ENCODE data around the gene IMPG2. TPM values are rescaled to one million over a fixed set of nuclear protein-coding genes. Genes with fewer than 3 reads are reported as not detected.

IMPG2 gene
- total RNA-seq, 3 donors from 2014 or later: 0.03 to 0.05 (median 0.05) TPM

- Mint-ChIP-seq H3K4me1 (ENCODE audit: low read depth) (no peaks in the 10 kb centered on the region), H3K4me3 (no peak overlapping the region), H3K36me3 (ENCODE audit: insufficient read depth) (peaks cover 5% of the 10 kb centered on the region), H3K27me3 (ENCODE audit: low read depth) (no peaks in the 10 kb centered on the region), H3K9me3 (peaks cover 4% of the 10 kb centered on the region)
- DNase-seq (no peak), ATAC-seq (no peak)
These were observed 54.3 kb downstream of the IMPG2 start for GRCh38 chr3:101266071-101266470.

GRCh38 chr3:101262393-101263240 lies 57.8 kb downstream of the IMPG2 start:
- Mint-ChIP-seq H3K4me1 (ENCODE audit: low read depth) (no peaks in the 10 kb centered on the region), H3K36me3 (ENCODE audit: insufficient read depth) (peaks cover 7% of the 10 kb centered on the region)

GRCh38 chr3:101261506-101261905 lies 58.9 kb downstream of the IMPG2 start:
- no peaks in the 10 kb centered on the region for H3K4me1 Mint-ChIP-seq (ENCODE audit: low read depth)
- DNase-seq (no peak), ATAC-seq (no peak)
- H3K4me3 Mint-ChIP-seq: no peak overlapping the region
- H3K36me3 Mint-ChIP-seq (ENCODE audit: insufficient read depth): peaks cover 9% of the 10 kb centered on the region
- H3K9me3 Mint-ChIP-seq: peaks cover 4% of the 10 kb centered on the region
- no peaks in the 10 kb centered on the region for H3K27me3 Mint-ChIP-seq (ENCODE audit: low read depth)

More at GRCh38 chr3:101262393-101263240, 57.8 kb downstream of the IMPG2 start:
- Mint-ChIP-seq H3K4me3 (no peak overlapping the region), H3K27me3 (ENCODE audit: low read depth) (no peaks in the 10 kb centered on the region), H3K9me3 (peaks cover 4% of the 10 kb centered on the region)
- DNase-seq: no peak
- ATAC-seq: no peak

- Mint-ChIP-seq H3K9me3 (peaks cover 4% of the 10 kb centered on the region), H3K4me1 (ENCODE audit: low read depth) (no peaks in the 10 kb centered on the region), H3K4me3 (no peak overlapping the region), H3K27me3 (ENCODE audit: low read depth) (no peaks in the 10 kb centered on the region), H3K36me3 (ENCODE audit: insufficient read depth) (peaks cover 15% of the 10 kb centered on the region)
- ATAC-seq (no peak), DNase-seq (no peak)
These were observed 60.7 kb downstream of the IMPG2 start for GRCh38 chr3:101259485-101260341.

- ATAC-seq (no peak), DNase-seq (no peak)
- Mint-ChIP-seq H3K9me3 (no peaks in the 10 kb centered on the region), H3K36me3 (ENCODE audit: insufficient read depth) (peaks cover 14% of the 10 kb centered on the region), H3K4me3 (no peak overlapping the region), H3K4me1 (ENCODE audit: low read depth) (no peaks in the 10 kb centered on the region), H3K27me3 (ENCODE audit: low read depth) (no peaks in the 10 kb centered on the region)
These were observed 63.9 kb downstream of the IMPG2 start for GRCh38 chr3:101256511-101256910.

- no peaks in the 10 kb centered on the region for H3K27me3 Mint-ChIP-seq (ENCODE audit: low read depth)
- no peaks in the 10 kb centered on the region for H3K9me3 Mint-ChIP-seq
- H3K36me3 Mint-ChIP-seq (ENCODE audit: insufficient read depth): peaks cover 14% of the 10 kb centered on the region
- no peaks in the 10 kb centered on the region for H3K4me1 Mint-ChIP-seq (ENCODE audit: low read depth)
- no peak overlapping the region for H3K4me3 Mint-ChIP-seq
- ATAC-seq (no peak), DNase-seq (no peak)
These were observed 64.9 kb downstream of the IMPG2 start for GRCh38 chr3:101255441-101255840.

GRCh38 chr3:101253396-101253795 lies 67.0 kb downstream of the IMPG2 start:
- no peak overlapping the region for H3K4me3 Mint-ChIP-seq
- no peaks in the 10 kb centered on the region for H3K27me3 Mint-ChIP-seq (ENCODE audit: low read depth)
- ATAC-seq: no peak
- H3K4me1 Mint-ChIP-seq (ENCODE audit: low read depth): no peaks in the 10 kb centered on the region
- peaks cover 18% of the 10 kb centered on the region for H3K36me3 Mint-ChIP-seq (ENCODE audit: insufficient read depth)
- no peaks in the 10 kb centered on the region for H3K9me3 Mint-ChIP-seq
- DNase-seq: no peak

GRCh38 chr3:101252945-101253344 lies 67.4 kb downstream of the IMPG2 start:
- H3K27me3 Mint-ChIP-seq (ENCODE audit: low read depth): no peaks in the 10 kb centered on the region
- no peaks in the 10 kb centered on the region for H3K9me3 Mint-ChIP-seq
- no peaks in the 10 kb centered on the region for H3K4me1 Mint-ChIP-seq (ENCODE audit: low read depth)
- H3K36me3 Mint-ChIP-seq (ENCODE audit: insufficient read depth): peaks cover 20% of the 10 kb centered on the region
- no peak overlapping the region for H3K4me3 Mint-ChIP-seq
- no peak for ATAC-seq
- no peak for DNase-seq

GRCh38 chr3:101252307-101252706 lies 68.1 kb downstream of the IMPG2 start:
- no peak for DNase-seq
- no peaks in the 10 kb centered on the region for H3K27me3 Mint-ChIP-seq (ENCODE audit: low read depth)
- ATAC-seq: no peak
- peaks cover 20% of the 10 kb centered on the region for H3K36me3 Mint-ChIP-seq (ENCODE audit: insufficient read depth)
- no peaks in the 10 kb centered on the region for H3K4me1 Mint-ChIP-seq (ENCODE audit: low read depth)
- H3K9me3 Mint-ChIP-seq: no peaks in the 10 kb centered on the region
- no peak overlapping the region for H3K4me3 Mint-ChIP-seq

GRCh38 chr3:101251441-101251840 lies 68.9 kb downstream of the IMPG2 start:
- no peak for ATAC-seq
- no peaks in the 10 kb centered on the region for H3K27me3 Mint-ChIP-seq (ENCODE audit: low read depth)
- no peaks in the 10 kb centered on the region for H3K9me3 Mint-ChIP-seq
- peaks cover 17% of the 10 kb centered on the region for H3K36me3 Mint-ChIP-seq (ENCODE audit: insufficient read depth)
- no peak overlapping the region for H3K4me3 Mint-ChIP-seq
- DNase-seq: no peak
- no peaks in the 10 kb centered on the region for H3K4me1 Mint-ChIP-seq (ENCODE audit: low read depth)

GRCh38 chr3:101249522-101249921 lies 70.9 kb downstream of the IMPG2 start:
- Mint-ChIP-seq H3K9me3 (no peaks in the 10 kb centered on the region), H3K27me3 (ENCODE audit: low read depth) (no peaks in the 10 kb centered on the region), H3K4me3 (no peak overlapping the region), H3K36me3 (ENCODE audit: insufficient read depth) (peaks cover 15% of the 10 kb centered on the region), H3K4me1 (ENCODE audit: low read depth) (no peaks in the 10 kb centered on the region)
- DNase-seq: no peak
- ATAC-seq: no peak

- H3K9me3 Mint-ChIP-seq: no peaks in the 10 kb centered on the region
- peaks cover 20% of the 10 kb centered on the region for H3K36me3 Mint-ChIP-seq (ENCODE audit: insufficient read depth)
- no peak for ATAC-seq
- DNase-seq: no peak
- no peaks in the 10 kb centered on the region for H3K4me1 Mint-ChIP-seq (ENCODE audit: low read depth)
- no peaks in the 10 kb centered on the region for H3K27me3 Mint-ChIP-seq (ENCODE audit: low read depth)
- H3K4me3 Mint-ChIP-seq: no peak overlapping the region
These were observed 71.6 kb downstream of the IMPG2 start for GRCh38 chr3:101248736-101249135.

GRCh38 chr3:101244212-101244575 lies 76.2 kb downstream of the IMPG2 start:
- Mint-ChIP-seq H3K36me3 (ENCODE audit: insufficient read depth) (peaks cover 27% of the 10 kb centered on the region), H3K4me3 (no peak overlapping the region), H3K9me3 (no peaks in the 10 kb centered on the region), H3K4me1 (ENCODE audit: low read depth) (no peaks in the 10 kb centered on the region), H3K27me3 (ENCODE audit: low read depth) (no peaks in the 10 kb centered on the region)
- ATAC-seq (no peak), DNase-seq (no peak)

GRCh38 chr3:101243285-101244211 lies 76.8 kb downstream of the IMPG2 start:
- ATAC-seq (peak in 1 of 2 donors; percentile 25), DNase-seq (no peak)
- Mint-ChIP-seq H3K9me3 (no peaks in the 10 kb centered on the region), H3K4me1 (ENCODE audit: low read depth) (no peaks in the 10 kb centered on the region), H3K4me3 (no peak overlapping the region), H3K27me3 (ENCODE audit: low read depth) (no peaks in the 10 kb centered on the region), H3K36me3 (ENCODE audit: insufficient read depth) (peaks cover 24% of the 10 kb centered on the region)
